Endothelial cell of umbilical vein (primary cell): ENCODE data around the gene STT3B.

Source experiments
- CTCF ChIP-seq, 2 donors: IDR thresholded peaks; 1 replicate in 1 of 2; 2 replicates in 1 of 2; pipeline ENCODE4 v1.5.1; 2011; ENCODE audit warnings: low read length in 2 of 2, mild to moderate bottlenecking in 2 of 2, moderate library complexity in 2 of 2, control low read depth in 1 of 2, inconsistent platforms in 1 of 2, low read depth in 1 of 2; ENCODE audit not compliant: insufficient read depth in 1 of 2; ENCODE audit errors: extremely low read depth in 1 of 2
- EZH2 ChIP-seq: IDR thresholded peaks from 2 replicates; pipeline ENCODE4 v1.6.1; 2012; ENCODE audit warnings: borderline replicate concordance, low read depth, mild to moderate bottlenecking, moderate library complexity, low read length, inconsistent platforms; ENCODE audit not compliant: severe bottlenecking
- FOS ChIP-seq: IDR thresholded peaks from 2 replicates; pipeline ENCODE4 v1.6.1; 2011; ENCODE audit warnings: mild to moderate bottlenecking, low read length, moderate library complexity, borderline replicate concordance; ENCODE audit not compliant: insufficient read depth
- GATA2 ChIP-seq: IDR thresholded peaks from 2 replicates; pipeline ENCODE4 v1.7.0; 2011; ENCODE audit warnings: low read depth, mild to moderate bottlenecking, moderate library complexity, mixed read lengths, low read length; ENCODE audit not compliant: insufficient read length, insufficient read depth
- JUN ChIP-seq: IDR thresholded peaks from 2 replicates; pipeline ENCODE4 v1.6.1; 2011; ENCODE audit warnings: borderline replicate concordance, low read depth; ENCODE audit not compliant: insufficient read length, insufficient read depth
- MAX ChIP-seq: IDR thresholded peaks from 2 replicates; pipeline ENCODE4 v1.6.1; 2011; ENCODE audit not compliant: insufficient read depth, insufficient read length
- MYC ChIP-seq: IDR thresholded peaks from one replicate; pipeline ENCODE4 v1.6.1; 2011; ENCODE audit warnings: mild to moderate bottlenecking, low read depth, low read length
- POLR2A ChIP-seq: IDR thresholded peaks from 2 replicates; pipeline ENCODE4 v1.6.1; 2012; ENCODE audit warnings: low read depth, mild to moderate bottlenecking, control low read depth, low read length
- POLR2AphosphoS5 ChIP-seq: IDR thresholded peaks from 2 replicates; pipeline ENCODE4 v1.6.1; 2012; ENCODE audit warnings: low read depth, mild to moderate bottlenecking, control low read depth, low read length, moderate library complexity; ENCODE audit not compliant: insufficient read depth

- TF ChIP-seq POLR2A = no peak
- no peak for TF ChIP-seq CTCF (IDR thresholded peaks at IDR 0.05; ENCODE audit: extremely low read depth in 1 of 2, insufficient read depth in 1 of 2, low read depth in 1 of 2, low read length in 2 of 2)
- no peak for TF ChIP-seq MYC
- TF ChIP-seq POLR2AphosphoS5 = no peak
- TF ChIP-seq EZH2 = no peak
- no peak for TF ChIP-seq MAX
- TF ChIP-seq JUN = no peak
- no peak for TF ChIP-seq GATA2
- no peak for TF ChIP-seq FOS
These were observed 42.2 kb upstream of the STT3B start for GRCh38 chr3:31490502-31490901.
